Activated CD4-positive, alpha-beta T cell treated with anti-CD3 and anti-CD28 coated beads, Interleukin-2, Interleukin-6, amounts not matched to agents 100 ng/mL and 50 ng/mL, durations not matched to agents 16 hours and 8 hours (primary cell): ENCODE results near the gene DNAI2.
"Not testable (repeated sequence)": the region's sequence is repeated elsewhere in the genome, so short reads cannot be mapped to it uniquely, and the experiment has no call there.

Experiments
- DNase-seq: peaks from one replicate; pipeline ENCODE4 v3.0.0-alpha.2; 2020

The DNAI2 gene

GRCh38 chr17:74276541-74277009, 2.5 kb downstream of the DNAI2 start:
- no peak for DNase-seq

GRCh38 chr17:74277935-74278334, 3.9 kb downstream of the DNAI2 start:
- no peak for DNase-seq

DNA sequence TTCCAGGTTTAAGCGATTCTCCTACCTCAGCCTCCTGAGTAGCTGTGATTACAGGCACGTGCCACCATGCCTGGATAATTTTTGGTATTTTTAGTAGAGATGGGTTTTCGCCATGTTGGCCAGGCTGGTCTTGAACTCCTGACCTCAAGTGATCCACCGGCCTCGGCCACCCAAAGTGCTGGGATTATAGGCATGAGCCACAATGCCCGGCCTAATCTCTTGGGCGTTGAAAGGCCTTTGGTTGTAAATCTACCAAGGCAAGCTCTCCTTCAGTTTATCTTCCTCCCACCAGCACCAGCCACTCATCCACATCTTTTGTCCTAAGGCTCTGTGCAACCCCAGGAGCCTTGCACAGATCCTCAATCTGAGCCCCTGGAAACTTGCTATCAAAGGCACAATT, 5.6 kb downstream of the DNAI2 start:
- not testable (repeated sequence) for DNase-seq

DNA sequence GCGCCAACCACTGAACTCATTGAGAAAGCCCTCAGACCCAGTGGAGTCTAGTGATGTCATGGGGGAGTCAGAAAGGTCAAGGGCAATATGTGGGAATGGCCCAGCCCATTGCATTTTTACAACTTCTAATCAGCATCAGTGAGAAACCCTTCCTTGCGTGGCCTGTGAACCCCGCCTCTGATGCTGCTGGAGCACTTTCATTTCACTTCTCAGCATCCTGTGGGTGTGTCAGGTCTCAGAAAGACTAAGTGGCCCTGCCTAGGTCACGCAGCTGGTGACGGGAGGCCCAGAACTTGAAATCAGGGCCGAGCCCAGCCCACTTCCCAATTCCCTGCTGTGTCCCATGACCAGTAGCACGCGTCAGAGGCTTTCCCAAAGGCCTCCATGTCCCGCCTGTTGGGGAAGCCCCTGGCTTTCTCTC, 6.1 kb downstream of the DNAI2 start:
- peak; percentile 76 for DNase-seq

GRCh38 chr17:74281799-74282198, 7.8 kb downstream of the DNAI2 start:
- DNase-seq = no peak

DNA sequence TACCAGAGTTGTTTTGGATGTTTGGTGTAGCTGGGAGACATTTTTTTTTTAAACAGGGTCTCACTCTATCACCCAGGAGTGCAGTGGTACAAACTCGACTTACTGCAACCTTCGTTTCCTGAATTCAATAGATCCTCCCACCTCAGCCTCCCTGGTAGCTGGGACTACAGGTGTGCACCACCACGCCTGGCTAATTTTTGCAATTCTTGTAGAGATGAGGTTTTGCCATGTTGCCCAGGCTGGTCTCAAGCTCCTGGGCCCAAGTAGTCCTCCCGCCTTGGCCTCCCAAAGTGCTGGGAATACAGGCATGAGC, 8.2 kb downstream of the DNAI2 start:
- DNase-seq = not testable (repeated sequence)

DNA sequence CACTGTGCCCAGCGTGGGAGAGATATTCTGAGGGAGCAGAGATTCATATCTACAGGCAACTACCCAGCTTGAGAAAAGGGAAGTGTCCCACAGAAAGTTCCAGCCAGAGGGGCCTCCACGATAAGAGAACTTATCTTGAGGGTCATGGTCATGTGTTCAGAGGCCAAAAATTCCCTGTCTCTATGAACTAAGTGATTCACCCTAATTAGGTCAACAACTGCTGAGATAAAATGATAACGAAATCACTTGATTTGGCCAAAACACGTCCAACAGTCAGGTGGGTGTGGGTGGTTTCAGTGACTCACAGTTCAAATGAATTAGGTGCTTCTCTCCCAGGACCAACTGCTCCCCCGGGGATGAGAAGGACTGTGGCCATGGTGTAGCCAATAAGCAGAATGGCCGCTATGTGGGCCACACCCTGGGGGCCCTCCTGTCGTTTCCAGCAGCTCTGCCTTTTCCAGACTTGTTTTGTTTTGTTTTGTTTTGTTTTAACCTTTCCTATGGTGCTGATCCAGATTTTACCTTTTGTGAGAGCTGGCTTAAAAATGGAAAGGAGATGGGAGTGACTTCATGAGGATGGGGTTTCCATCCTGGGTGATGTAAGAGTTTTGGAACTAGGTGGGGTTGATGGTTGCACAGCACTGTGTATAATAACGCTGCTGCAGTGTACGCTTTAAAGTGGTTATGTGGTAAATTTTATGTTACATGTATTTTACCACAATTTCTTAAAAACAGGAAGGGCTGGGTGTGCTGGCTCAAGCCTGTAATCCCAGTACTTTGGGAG, 8.7 kb downstream of the DNAI2 start:
- peak; percentile 72 for DNase-seq

DNA sequence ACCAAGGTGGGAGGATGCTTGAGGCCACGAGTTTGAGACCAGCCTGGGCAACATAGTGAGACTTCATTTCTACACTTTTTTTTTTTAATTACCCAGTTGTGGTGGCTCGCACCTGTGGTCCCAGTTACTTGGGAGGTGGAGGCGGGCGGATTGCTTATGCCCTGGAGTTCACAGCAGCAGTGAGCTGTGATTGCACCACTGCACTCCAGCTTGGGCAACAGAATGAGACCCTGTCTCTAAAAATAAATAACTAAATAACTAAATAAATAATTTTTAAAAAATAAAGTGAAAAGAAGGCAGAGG, 9.3 kb downstream of the DNAI2 start:
- no peak for DNase-seq

GRCh38 chr17:74287031-74287602, 13.1 kb downstream of the DNAI2 start:
- DNase-seq = no peak

DNA sequence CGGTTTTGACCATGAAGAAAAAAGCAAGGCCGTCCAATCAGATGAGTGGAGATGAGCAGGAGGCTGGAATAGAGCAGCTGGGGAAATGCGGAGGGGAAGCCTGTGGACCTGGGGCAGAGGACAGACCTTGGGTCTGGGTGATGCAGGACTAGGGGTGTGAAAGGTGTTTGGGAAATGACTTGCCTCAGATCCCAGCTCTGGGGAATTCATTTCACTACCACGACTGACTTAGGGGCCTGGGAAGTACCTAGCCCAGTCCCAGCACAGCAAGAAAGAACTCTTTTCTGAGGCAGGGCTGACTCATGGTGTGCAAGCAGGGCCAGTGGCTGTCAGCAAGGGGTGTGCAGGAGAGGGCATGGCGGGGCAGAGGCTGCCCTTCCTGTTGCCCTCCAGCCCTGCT, 14.8 kb downstream of the DNAI2 start:
- DNase-seq = peak; percentile 63

GRCh38 chr17:74289688-74290087, 15.7 kb downstream of the DNAI2 start:
- no peak for DNase-seq

DNA sequence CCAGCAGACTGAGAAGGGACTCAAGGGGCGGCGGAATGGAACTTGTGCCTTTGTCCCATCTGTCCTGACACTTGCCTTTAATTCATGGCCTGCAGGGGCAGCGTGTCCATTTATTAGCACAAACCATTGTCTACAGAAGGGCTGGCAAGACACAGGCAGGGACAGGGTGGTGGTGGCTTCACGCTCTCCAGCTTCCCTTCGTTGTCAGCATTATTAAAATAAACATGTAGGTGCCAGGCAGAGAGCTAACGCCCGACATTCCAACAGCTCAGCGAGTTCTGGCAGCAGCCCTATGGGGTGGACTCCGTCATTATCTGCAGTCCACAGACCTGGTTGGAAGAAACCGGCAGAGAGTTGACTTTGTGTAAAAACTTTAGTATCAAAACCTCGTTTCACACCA, 16.3 kb downstream of the DNAI2 start:
- no peak for DNase-seq

DNA sequence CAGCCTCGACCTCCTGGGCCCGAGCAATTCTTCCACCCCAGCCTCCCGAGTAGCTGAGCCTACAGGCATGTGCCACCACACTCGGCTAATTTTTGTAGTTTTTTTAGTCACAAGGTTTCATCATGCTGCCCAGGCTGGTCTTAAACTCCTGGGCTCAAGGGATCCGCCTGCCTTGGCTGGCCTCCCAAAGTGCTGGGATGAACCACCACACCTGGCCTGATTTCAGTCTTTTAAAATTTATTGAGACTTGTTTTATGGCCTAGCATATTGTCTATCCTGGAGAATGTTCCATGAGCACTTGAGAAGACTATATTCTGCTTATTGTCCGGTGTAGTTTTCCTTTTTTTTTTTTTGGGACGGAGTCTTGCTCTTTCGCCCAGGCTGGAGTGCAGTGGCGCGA, 18.5 kb downstream of the DNAI2 start:
- DNase-seq = no peak

DNA sequence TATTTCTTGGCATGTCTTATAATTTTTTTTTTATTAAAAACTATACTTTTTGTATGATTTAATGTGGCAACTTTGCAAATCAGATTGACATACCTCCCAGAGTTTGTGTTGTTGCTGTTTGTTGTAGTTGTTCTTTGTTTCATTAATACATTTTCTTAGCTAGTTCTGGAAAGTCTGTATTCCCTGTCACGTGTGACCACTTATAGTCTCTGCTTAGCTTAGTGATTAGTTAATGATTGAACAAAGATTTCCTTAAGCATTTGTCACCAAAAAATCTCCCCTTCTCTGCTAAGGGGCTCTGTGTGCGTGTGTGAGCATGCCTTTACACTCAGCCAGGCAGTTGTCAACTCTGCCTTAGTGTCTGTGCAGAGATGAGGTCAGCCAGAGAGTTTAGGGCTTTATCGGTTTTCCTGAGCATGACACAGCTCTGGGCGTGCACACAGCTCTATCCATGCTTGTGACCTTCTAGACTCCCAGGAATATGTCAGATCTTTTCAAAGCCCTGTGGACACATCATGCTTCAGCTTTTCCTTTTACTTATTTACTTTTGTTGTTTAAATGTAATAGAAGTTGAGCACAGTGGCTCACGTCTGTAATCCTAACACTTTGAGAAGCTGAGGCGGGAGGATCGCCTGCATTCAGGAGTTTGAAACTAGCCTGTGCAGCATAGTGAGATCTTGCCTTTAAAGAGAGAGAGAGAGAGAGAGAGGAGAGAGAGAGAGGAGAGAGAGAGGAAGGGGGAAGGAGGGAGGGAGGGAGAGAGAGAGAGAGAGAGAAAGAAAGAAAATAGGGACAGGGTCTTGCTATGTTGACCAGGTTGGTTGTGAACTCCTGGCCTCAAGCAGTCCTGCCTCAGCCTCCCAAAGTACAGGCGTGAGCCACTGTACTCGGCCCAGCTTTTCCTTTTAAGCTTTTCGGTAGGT, 21.9 kb downstream of the DNAI2 start:
- DNase-seq = no peak

- DNase-seq = peak; percentile 60
These were observed 22.5 kb downstream of the DNAI2 start for GRCh38 chr17:74296548-74296936.

DNA sequence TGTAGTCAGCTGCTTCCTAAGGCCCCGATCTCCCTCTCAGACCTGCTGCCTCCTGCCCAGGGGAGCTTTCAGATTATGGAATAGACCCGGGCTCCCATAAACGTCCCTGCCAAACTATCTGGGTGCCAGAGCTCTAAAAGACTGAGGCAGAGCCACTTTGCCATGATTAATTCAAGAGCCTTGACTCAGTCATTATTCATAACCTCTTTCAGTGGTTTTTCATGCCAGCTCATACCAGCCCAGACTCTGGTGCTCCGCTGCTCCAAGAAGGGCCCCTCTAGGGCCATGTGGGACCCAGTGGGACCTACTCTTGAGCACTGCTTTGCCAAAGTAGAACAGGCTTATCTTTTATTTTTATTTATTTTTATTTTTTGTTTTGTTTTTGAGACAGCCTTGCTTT, 23.9 kb downstream of the DNAI2 start:
- DNase-seq = peak; percentile 86

DNA sequence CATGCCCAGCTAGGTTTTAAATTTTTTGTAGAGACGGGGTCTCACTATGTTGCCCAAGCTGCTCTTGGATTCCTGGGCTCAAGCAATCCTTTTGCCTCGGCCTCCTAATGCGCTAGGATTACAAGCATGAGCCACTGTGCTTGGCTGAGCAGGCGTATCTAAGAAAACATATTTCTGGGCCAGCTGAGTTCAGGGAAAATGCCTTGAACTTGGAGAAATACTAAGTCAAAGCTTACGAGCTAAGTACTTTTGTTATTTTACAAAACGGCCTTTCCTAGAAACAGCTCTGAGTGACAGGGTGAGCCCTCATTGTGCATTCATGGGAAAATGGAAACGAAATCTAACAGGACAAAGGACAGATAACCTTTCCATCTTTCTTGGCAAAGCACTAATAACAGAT, 24.7 kb downstream of the DNAI2 start:
- no peak for DNase-seq

GRCh38 chr17:74299226-74300009, 25.4 kb downstream of the DNAI2 start:
- DNase-seq = no peak

- no peak for DNase-seq
These were observed 29.3 kb downstream of the DNAI2 start for GRCh38 chr17:74303305-74303704.

DNA sequence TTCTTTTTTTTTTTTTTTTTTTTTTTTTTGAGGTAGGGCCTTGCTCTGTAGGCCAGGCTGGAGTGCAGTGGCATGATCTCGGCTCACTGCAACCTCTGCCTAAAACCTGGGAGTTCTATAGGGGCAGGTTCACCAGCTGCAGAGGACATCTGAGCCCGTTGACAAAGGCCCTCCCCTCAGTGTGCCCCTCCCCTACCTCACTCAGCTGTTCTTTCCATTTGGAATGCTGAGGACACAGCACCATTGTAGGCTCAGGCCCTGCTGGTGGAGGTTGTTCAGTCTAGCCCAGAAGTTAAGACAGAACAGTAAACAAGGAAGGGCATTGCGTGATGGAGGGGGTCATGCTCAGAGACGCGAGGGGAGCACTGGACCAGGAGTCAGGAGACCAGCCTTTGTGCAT, 30.1 kb downstream of the DNAI2 start:
- DNase-seq = no peak

DNA sequence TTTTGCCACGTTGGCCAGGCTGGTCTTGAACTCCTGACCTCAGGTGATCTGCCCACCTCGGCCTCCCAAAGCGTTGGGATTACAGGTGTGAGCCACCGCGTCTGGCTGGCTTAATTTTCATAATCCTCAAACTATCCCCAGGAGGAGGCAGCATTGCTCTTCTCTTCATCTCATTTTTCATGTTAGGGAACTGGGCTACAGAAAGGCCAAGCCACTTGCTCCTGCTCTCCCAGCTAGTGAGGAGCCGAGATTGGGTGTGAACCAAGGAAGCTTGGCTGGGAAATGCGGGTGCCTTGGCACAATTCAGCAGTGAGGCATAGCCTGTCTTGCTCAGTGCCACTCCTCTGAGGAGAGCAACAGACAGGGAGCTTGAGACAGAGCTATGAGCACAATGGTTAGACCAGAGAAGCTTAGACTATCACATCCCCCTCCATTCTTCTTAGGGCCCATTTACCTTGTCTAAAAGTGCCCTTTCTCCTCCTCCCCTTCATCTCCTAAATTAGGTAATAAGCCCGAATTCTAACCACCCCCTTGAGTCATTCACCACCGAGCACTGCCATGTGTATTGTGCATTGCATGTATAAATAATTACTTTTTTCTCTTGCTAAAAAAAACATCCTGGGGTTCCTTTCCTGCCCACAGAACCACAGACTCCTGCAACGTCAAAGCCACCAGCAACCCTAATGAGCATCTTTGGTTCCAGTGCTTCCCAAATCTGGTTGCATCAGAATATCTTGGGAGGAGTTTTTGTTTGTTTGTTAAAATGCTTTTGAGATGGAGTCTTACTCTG, 32.0 kb downstream of the DNAI2 start:
- DNase-seq = peak; percentile 18
